H9 (cell line): ENCODE results near the gene MICAL2. TPM values are rescaled to one million over a fixed set of nuclear protein-coding genes. Genes with fewer than 3 reads are reported as not detected.

Experiments
- DNase-seq: peaks from one replicate; pipeline ENCODE4 v3.0.0-alpha.2; 2017
- H2AFZ ChIP-seq: one replicate; pipeline ENCODE4 v1.6.1; 2013; ENCODE audit warnings: mild to moderate bottlenecking, low read length, control low read depth, moderate library complexity
- H2AK5ac ChIP-seq: 2 replicates; pipeline ENCODE4 v1.6.1; 2013; ENCODE audit warnings: low read length, control low read depth, mixed read lengths; ENCODE audit not compliant: insufficient read length
- H2BK120ac ChIP-seq: one replicate; pipeline ENCODE4 v1.6.1; 2013; ENCODE audit warnings: low read depth, mild to moderate bottlenecking, low read length, control low read depth, inconsistent platforms; ENCODE audit not compliant: poor library complexity, severe bottlenecking
- H2BK12ac ChIP-seq: 2 replicates; pipeline ENCODE4 v1.6.1; 2013; ENCODE audit warnings: low read length, control low read depth, mixed read lengths, low read depth; ENCODE audit not compliant: insufficient read length
- H2BK15ac ChIP-seq: 2 replicates; pipeline ENCODE4 v1.6.1; 2013; ENCODE audit warnings: low read depth, low read length, control low read depth
- H2BK20ac ChIP-seq: one replicate; pipeline ENCODE4 v1.6.1; 2013; ENCODE audit warnings: low read depth, mild to moderate bottlenecking, low read length, control low read depth, inconsistent platforms; ENCODE audit not compliant: poor library complexity, severe bottlenecking
- H2BK5ac ChIP-seq: 2 replicates; pipeline ENCODE4 v1.6.1; 2013; ENCODE audit warnings: low read length, control low read depth, mixed read lengths; ENCODE audit not compliant: insufficient read length
- H3K14ac ChIP-seq: 2 replicates; pipeline ENCODE4 v1.6.1; 2013; ENCODE audit warnings: low read length, control low read depth; ENCODE audit not compliant: insufficient read depth
- H3K18ac ChIP-seq: 2 replicates; pipeline ENCODE4 v1.6.1; 2013; ENCODE audit warnings: low read depth, mild to moderate bottlenecking, mixed read lengths, low read length, control low read depth; ENCODE audit not compliant: insufficient read length
- H3K23ac ChIP-seq: 2 replicates; pipeline ENCODE4 v1.6.1; 2013; ENCODE audit warnings: low read length, control low read depth, mixed read lengths, low read depth; ENCODE audit not compliant: insufficient read length
- H3K23me2 ChIP-seq: 2 replicates; pipeline ENCODE4 v1.6.1; 2013; ENCODE audit warnings: low read depth, mild to moderate bottlenecking, mixed read lengths, low read length, control low read depth; ENCODE audit not compliant: insufficient read length, poor library complexity, severe bottlenecking
- H3K27ac ChIP-seq: 2 replicates; pipeline ENCODE4 v1.5.1; 2013; ENCODE audit warnings: low read length, control low read depth, mixed read lengths, low read depth; ENCODE audit not compliant: insufficient read length
- H3K27me3 ChIP-seq: 2 replicates; pipeline ENCODE4 v1.6.1; 2013; ENCODE audit warnings: low read length, control low read depth, inconsistent platforms; ENCODE audit not compliant: insufficient read depth
- H3K4ac ChIP-seq: 2 replicates; pipeline ENCODE4 v1.6.1; 2013; ENCODE audit warnings: low read depth, mild to moderate bottlenecking, control low read depth, inconsistent platforms, low read length, moderate library complexity
- H3K4me1 ChIP-seq: 2 replicates; pipeline ENCODE4 v1.6.1; 2013; ENCODE audit warnings: low read length, control low read depth, inconsistent platforms; ENCODE audit not compliant: insufficient read depth
- H3K4me2 ChIP-seq: 2 replicates; pipeline ENCODE4 v1.6.1; 2013; ENCODE audit warnings: low read length, control low read depth, mixed read lengths; ENCODE audit not compliant: insufficient read length, insufficient read depth
- H3K56ac ChIP-seq: 2 replicates; pipeline ENCODE4 v1.6.1; 2013; ENCODE audit warnings: low read depth, mild to moderate bottlenecking, mixed read lengths, low read length, control low read depth; ENCODE audit not compliant: insufficient read length
- H3K79me1 ChIP-seq: 2 replicates; pipeline ENCODE4 v1.6.1; 2013; ENCODE audit warnings: low read depth, mild to moderate bottlenecking, moderate library complexity, low read length, control low read depth, inconsistent platforms; ENCODE audit not compliant: insufficient read depth, poor library complexity, severe bottlenecking
- H3K79me2 ChIP-seq: 2 replicates; pipeline ENCODE4 v1.6.1; 2013; ENCODE audit warnings: low read length, control low read depth, inconsistent platforms; ENCODE audit not compliant: insufficient read depth
- H3K9ac ChIP-seq: 2 replicates; pipeline ENCODE4 v1.6.1; 2013; ENCODE audit warnings: low read length, control low read depth, mixed read lengths; ENCODE audit not compliant: insufficient read length; ENCODE audit errors: extremely low read depth
- H3K9me3 ChIP-seq: one replicate; pipeline ENCODE4 v1.6.1; 2013; ENCODE audit warnings: low read depth, low read length, inconsistent platforms; ENCODE audit not compliant: control insufficient read depth
- H3T11ph ChIP-seq: one replicate; pipeline ENCODE4 v1.6.1; 2013; ENCODE audit warnings: mild to moderate bottlenecking, low read length, control low read depth, inconsistent platforms
- H4K20me1 ChIP-seq: one replicate; pipeline ENCODE4 v1.6.1; 2013; ENCODE audit not compliant: control insufficient read depth, insufficient read length, insufficient read depth
- H4K5ac ChIP-seq: 2 replicates; pipeline ENCODE4 v1.6.1; 2013; ENCODE audit warnings: low read depth, mild to moderate bottlenecking, mixed read lengths, low read length, control low read depth; ENCODE audit not compliant: insufficient read length
- H4K8ac ChIP-seq: replicated peaks from 2 replicates; pipeline ENCODE4 v1.6.1; 2013; ENCODE audit warnings: low read length, control low read depth, mixed read lengths, low read depth; ENCODE audit not compliant: insufficient read length
- H4K91ac ChIP-seq: 2 replicates; pipeline ENCODE4 v1.6.1; 2013; ENCODE audit warnings: low read depth, mild to moderate bottlenecking, moderate library complexity, mixed read lengths, low read length, control low read depth; ENCODE audit not compliant: insufficient read length
- H3K27ac Mint-ChIP-seq, 3 experiments: 2 replicates in 2 of 3; 3 replicates in 1 of 3; pipeline ENCODE4 v1.8.0; 2020 to 2021; ENCODE audit warnings: mixed read lengths in 3 of 3, mild to moderate bottlenecking in 1 of 3, moderate library complexity in 1 of 3
- H3K27me3 Mint-ChIP-seq: 2 replicates; pipeline ENCODE4 v1.8.0; 2021; ENCODE audit warnings: low read depth, mild to moderate bottlenecking, moderate library complexity, mixed read lengths
- H3K36me3 Mint-ChIP-seq, 3 experiments: 2 replicates in 2 of 3; 3 replicates in 1 of 3; pipeline ENCODE4 v1.8.0; 2020 to 2021; ENCODE audit warnings: low read depth in 3 of 3, mixed read lengths in 3 of 3; ENCODE audit not compliant: insufficient read depth in 1 of 3
- H3K4me1 Mint-ChIP-seq, 2 experiments: 2 replicates each; pipeline ENCODE4 v1.8.0; 2020; ENCODE audit warnings: mixed read lengths in 2 of 2
- H3K4me3 Mint-ChIP-seq, 2 experiments: 2 replicates in 1 of 2; 3 replicates in 1 of 2; pipeline ENCODE4 v1.8.0; 2020 to 2021; ENCODE audit warnings: mild to moderate bottlenecking in 2 of 2, mixed read lengths in 2 of 2, moderate library complexity in 1 of 2
- H3K9me3 Mint-ChIP-seq, 2 experiments: 2 replicates in 1 of 2; 3 replicates in 1 of 2; pipeline ENCODE4 v1.8.0; 2020; ENCODE audit warnings: mild to moderate bottlenecking in 2 of 2, mixed read lengths in 2 of 2, moderate library complexity in 1 of 2
- WGBS: extraction: QIAGEN DNeasy Blood & Tissue Kit; methylation state at CpG from one replicate; pipeline ENCODE4 v1.1.7; 2013; ENCODE audit warnings: missing lambda C conversion rate, low lambda C conversion rate, mixed read lengths; ENCODE audit not compliant: insufficient read length; ENCODE audit errors: extremely low coverage; 5-methylcytosine and 5-hydroxymethylcytosine counted together
- total RNA-seq: library from RNA; stranded (reverse); gene quantifications from 2 replicates; pipeline ENCODE4 v1.2.1, GENCODE V29; 2021
- TF ChIP-seq, protein P1 (sequence below): fragments of 200-600 bp; sonication (generic); conservative IDR thresholded peaks from 3 replicates; pipeline ENCODE4 v1.8.0; 2021; ENCODE audit warnings: antibody characterized with exemption, mild to moderate bottlenecking

The MICAL2 gene
- total RNA-seq, 1 experiment from 2014 or later, result 4.7 TPM

DNA sequence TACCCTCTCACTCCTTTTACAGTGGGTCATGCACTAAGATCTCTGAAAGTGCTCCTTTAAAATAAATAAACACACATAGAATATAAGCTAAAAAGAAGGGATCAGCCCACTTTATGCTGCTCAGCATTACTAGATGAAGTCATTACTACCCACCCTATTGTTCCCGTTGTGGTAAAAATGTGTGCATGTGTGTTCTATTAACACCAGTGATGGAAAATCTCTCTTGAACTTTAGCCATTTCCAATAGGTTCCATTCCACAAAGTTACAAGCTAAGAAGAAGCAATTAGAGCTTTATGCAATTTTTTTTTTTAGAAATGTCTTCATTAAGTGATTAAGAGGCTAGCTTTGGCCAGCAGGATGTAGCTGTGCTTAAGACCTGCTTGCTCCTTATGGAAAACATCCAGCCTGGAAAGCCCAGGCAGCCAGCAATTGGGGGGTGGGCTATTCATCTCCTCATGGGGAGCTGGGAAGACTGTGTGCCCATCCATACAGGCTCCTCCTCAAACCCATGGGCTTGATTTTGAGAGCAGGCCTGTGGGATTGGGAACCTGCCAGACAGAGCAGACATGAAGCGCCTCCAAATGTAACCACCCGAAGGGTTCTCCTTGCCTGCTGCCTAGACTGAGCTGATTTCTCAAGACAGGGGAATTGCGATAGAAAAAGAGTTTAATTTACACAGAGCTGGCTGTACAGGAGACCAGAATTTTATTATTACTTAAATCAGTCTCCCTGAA lies 174.1 kb downstream of the MICAL2 start:
- H3T11ph ChIP-seq, result no peak overlapping the region
- no peak overlapping the region for H2BK120ac ChIP-seq
- no peaks in the 10 kb centered on the region for H3K79me2 ChIP-seq
- no peaks in the 10 kb centered on the region for H3K9me3 ChIP-seq
- H3K79me1 ChIP-seq, result no peaks in the 10 kb centered on the region
- H2BK12ac ChIP-seq, result no peak overlapping the region
- H3K56ac ChIP-seq, result no peak overlapping the region
- peaks cover 27 to 31% of the 10 kb centered on the region in 2 experiments for H3K4me1 Mint-ChIP-seq
- no peak overlapping the region for H4K5ac ChIP-seq
- no peak overlapping the region for H4K8ac ChIP-seq
- H3K27ac ChIP-seq, result no peak overlapping the region
- no peaks in the 10 kb centered on the region for H3K27me3 ChIP-seq
- H3K4me1 ChIP-seq, result no peaks in the 10 kb centered on the region; the same call in 1 of the 2 replicates
- no peak overlapping the region for H3K23ac ChIP-seq
- H2AK5ac ChIP-seq, result no peak overlapping the region
- DNase-seq, result peak; percentile 14
- no peak overlapping the region for H4K91ac ChIP-seq
- H3K23me2 ChIP-seq, result no peaks in the 10 kb centered on the region
- no peak overlapping the region for H3K9ac ChIP-seq
- H3K27ac Mint-ChIP-seq, result no peak overlapping the region
- no peaks in the 10 kb centered on the region for H3K9me3 Mint-ChIP-seq
- no peak overlapping the region for H3K14ac ChIP-seq
- TF ChIP-seq, protein P1, sequence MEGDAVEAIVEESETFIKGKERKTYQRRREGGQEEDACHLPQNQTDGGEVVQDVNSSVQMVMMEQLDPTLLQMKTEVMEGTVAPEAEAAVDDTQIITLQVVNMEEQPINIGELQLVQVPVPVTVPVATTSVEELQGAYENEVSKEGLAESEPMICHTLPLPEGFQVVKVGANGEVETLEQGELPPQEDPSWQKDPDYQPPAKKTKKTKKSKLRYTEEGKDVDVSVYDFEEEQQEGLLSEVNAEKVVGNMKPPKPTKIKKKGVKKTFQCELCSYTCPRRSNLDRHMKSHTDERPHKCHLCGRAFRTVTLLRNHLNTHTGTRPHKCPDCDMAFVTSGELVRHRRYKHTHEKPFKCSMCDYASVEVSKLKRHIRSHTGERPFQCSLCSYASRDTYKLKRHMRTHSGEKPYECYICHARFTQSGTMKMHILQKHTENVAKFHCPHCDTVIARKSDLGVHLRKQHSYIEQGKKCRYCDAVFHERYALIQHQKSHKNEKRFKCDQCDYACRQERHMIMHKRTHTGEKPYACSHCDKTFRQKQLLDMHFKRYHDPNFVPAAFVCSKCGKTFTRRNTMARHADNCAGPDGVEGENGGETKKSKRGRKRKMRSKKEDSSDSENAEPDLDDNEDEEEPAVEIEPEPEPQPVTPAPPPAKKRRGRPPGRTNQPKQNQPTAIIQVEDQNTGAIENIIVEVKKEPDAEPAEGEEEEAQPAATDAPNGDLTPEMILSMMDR, result no peak
- H3K36me3 Mint-ChIP-seq, result no peaks in the 10 kb centered on the region
- H3K4me3 Mint-ChIP-seq, result no peak overlapping the region
- H3K18ac ChIP-seq, result no peak overlapping the region
- no peak overlapping the region for H3K4ac ChIP-seq
- no peak overlapping the region for H2BK15ac ChIP-seq
- H3K4me2 ChIP-seq, result no peak overlapping the region
- no peak overlapping the region for H2BK5ac ChIP-seq
- H3K27me3 Mint-ChIP-seq, result peaks cover 1% of the 10 kb centered on the region
- H4K20me1 ChIP-seq, result no peaks in the 10 kb centered on the region
- WGBS, result no CpG with 5 or more reads among the region's 4 CpGs
- no peak overlapping the region for H2BK20ac ChIP-seq
- no peak overlapping the region for H2AFZ ChIP-seq
